ENCODE data around the gene ADARB1.

DNA sequence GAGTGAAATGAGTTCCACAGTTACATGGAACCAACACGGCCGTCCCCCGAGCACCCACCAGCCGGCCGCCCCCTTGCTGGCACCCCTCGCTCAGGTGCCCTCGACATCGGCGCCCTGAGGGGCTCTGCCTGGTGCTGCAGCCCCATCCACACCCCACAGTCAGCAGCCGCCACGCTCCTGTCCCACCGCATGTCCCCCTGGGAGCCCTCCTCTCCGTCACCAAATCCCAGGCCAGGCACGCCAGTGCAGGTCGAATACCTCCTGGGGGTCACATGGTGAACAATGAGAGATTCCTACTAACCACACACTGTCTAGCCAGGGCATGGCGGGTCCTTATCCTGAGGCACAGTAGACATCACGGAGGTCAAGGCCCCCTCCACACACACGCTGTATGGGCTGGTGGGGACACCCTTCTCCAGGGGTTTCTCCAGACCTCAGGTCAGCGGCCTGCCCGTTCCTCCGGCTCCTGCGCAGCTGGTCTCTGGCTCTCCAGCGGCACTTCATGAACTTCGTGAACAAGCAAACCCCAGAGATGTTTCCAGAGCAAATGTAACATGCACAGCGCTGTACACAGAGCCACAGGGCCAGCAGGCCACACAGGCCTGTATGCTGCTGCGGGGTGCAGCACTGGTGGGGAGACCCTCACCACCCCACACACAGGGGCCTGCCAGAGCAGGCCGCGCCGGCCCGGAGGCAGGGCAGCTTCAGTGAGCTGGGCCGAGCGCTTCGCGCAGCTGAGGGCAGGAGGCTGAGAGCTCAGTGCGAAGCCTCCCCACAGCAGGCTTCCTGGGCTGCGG is 191.5 kb downstream of the ADARB1 start:
- no peak for TF ChIP-seq YY1 (IDR thresholded peaks at IDR 0.05; ENCODE audit: insufficient read depth, insufficient read length)
- no peak for TF ChIP-seq ZNF274 (IDR thresholded peaks at IDR 0.05; ENCODE audit: low read depth, low read length)
- TF ChIP-seq SUZ12 (IDR thresholded peaks at IDR 0.05; ENCODE audit: extremely low read depth, insufficient read depth, insufficient read length) = no peak

Measured in NT2/D1 (cell line).